HG02943 (cell line): ENCODE results near the gene SREK1.
"Not testable (repeated sequence)": the region's sequence is repeated elsewhere in the genome, so short reads cannot be mapped to it uniquely, and the experiment has no call there.

Experiments used
- ATAC-seq: cut with Tn5 transposase; IDR thresholded peaks from one replicate; pipeline ENCODE4 v1.9.1; 2021; ENCODE audit warnings: mild to moderate bottlenecking, low read depth, moderate library complexity; ENCODE audit not compliant: unreplicated experiment

The SREK1 gene

DNA sequence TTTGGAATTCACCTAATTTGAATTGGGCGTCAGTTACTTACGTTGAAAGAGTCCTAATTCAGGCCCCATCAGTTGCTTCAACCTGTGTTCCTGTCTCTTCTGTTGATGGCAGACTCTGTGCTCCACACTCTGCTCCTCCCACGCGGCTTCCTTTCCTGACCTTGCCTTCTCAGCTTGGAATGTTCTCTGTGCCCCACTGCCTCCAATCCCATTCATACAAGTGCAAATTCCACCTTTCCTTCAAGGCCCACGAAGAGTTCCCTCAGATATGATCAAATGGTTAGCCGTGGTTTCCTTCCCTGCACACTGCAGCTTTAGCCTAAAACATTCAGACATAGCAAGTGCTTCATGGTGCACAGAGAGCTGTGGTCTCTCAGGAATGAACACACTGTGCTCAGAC lies 65.7 kb downstream of the SREK1 start:
- no peak for ATAC-seq

GRCh38 chr5:66213533-66213932 lies 69.4 kb downstream of the SREK1 start:
- ATAC-seq = no peak

- ATAC-seq = no peak
These were observed 78.4 kb downstream of the SREK1 start for GRCh38 chr5:66222455-66222854.

- ATAC-seq = not testable (repeated sequence)
These were observed 78.8 kb downstream of the SREK1 start for GRCh38 chr5:66222896-66223295.

DNA sequence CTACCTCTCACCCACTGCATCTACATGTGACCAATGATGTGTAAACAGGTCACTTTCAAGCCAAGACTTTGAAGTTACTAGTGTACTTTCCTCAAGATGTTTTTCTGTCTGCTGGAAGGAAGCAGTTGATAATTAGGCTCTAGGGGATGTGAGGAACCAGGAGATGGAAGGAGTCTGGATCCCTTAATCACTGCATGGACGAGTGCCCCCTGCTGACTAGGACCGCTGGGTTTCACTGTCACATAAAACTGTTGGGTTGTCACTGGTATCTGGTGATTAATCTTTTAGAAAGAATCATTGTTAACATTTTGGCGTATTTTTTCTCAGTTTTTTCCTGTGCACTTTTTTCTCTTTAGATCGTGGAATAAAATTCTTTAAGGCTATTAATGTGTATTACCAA lies 79.5 kb downstream of the SREK1 start:
- no peak for ATAC-seq

DNA sequence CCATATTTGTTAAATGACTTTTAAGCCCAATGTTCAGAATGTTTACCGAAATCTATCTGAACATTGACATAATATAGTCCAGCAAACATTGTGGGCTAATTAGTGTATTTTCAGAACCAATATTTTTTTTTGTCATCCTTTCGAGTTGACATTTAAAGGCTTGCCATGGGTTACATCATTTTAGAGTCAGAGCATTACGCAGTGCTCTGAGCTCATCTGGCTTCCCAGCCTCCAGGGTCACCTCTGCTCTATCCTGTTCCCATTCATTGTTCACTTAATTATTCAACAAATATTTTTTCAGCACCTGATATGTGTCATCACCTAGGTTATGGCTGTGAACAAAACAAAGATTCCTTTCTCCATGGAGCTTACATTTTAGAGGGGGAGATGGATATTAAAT lies 80.2 kb downstream of the SREK1 start:
- ATAC-seq = no peak

DNA sequence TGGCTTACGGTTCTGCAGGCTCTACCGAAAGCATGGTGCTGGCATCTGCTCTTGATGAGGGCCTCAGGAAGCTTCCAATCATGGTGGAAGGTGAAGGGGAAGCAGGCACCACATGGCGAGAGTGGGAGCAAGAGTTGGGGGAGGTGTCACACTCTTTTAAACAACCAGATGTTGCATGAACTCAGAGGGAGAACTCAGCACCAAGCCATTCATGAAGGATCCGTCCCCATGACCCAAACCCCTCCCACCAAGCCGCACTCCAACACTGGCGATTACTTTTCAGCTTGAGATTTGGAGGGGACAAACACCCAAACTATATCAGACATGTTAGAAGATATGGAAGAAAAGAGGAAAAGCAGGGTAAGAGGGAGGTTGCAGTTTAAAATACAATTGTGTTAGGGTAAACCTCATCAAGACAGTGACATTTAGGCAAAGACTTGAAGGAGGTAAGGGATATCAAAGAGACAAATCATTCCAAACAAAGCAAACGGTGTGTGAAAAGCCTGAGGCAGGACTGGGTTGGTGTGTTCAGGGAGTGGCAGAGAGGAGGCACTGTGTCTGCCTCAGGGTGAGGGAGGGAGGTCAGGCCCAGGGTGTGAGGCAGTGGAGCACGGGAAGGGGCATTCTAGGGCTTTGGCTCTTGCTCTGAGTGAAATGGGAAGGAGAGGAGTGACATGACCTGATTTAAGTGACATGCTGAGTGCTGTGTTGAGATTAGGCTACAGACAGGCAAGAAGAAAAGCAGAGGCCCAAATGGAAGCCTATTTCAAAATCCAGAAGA lies 80.9 kb downstream of the SREK1 start:
- no peak for ATAC-seq

DNA sequence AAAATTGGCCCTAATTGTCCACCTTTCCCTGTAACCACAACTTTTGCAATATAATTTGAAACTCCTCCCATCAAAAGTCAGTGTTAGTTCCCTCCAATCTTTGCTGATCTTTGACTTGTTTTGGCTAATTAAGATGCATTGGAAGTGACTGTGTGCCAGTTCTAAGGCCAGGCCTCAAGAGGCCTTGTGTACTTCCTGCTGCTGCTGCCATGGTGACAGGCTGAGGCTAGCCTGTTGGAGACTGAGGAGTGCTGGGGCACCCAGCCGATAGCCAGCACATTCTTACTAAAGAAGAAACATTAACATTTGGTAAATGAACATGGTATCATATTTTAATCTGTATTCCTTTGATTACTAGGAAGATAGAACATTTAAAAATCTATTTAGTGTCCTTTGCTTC lies 86.5 kb downstream of the SREK1 start:
- no peak for ATAC-seq

DNA sequence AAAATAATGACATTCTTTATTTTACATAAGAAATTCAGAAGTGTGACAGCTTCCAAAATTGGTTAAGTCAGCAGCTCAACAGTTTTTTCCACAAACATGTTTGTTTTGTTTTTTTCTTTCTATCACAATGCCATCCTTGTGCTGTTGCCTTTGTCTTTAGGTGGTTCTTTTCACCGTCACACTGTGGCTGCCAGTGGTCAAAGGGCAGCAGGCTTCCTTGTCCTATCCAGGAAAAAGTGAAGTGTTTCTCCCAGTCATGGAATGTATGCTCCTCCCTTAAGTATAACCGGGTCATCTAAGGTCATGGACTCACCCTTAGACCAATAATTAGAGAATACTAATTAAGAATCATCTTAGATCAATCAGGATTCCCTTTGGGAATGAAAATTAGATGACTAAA lies 87.4 kb downstream of the SREK1 start:
- ATAC-seq = no peak

GRCh38 chr5:66232275-66232674 lies 88.2 kb downstream of the SREK1 start:
- no peak for ATAC-seq

- ATAC-seq = no peak
These were observed 88.8 kb downstream of the SREK1 start for GRCh38 chr5:66232706-66233445.
